IMR-90 (cell line): ENCODE data around the gene PDXK. TPM values are rescaled to one million over a fixed set of nuclear protein-coding genes. Genes with fewer than 3 reads are reported as not detected.

Experiments
- ATAC-seq: fragments of 200-7000 bp; cut with Tn5 transposase; 2 replicates; pipeline ENCODE4 v1.9.1; 2020; ENCODE audit warnings: low read depth, mild to moderate bottlenecking, moderate library complexity
- BruUV-seq: library from RNA; stranded (reverse); fragments of 400-500 nt; replicated peaks from 2 replicates; lab custom pipeline; 2021; lab: Mats Ljungman, UMichigan
- CTCF ChIA-PET: fragments of 300-600 bp; formaldehyde crosslinking; extraction: SDS; loops from one replicate; lab custom pipeline; 2021; ENCODE audit warnings: antibody characterized with exemption; lab: Yijun Ruan, JAX
- POLR2A ChIA-PET: fragments of 300-600 bp; sonication (Branson Sonifier 250); formaldehyde crosslinking; loops from one replicate; lab custom pipeline; 2022; ENCODE audit warnings: antibody characterized with exemption; ENCODE audit not compliant: unreplicated experiment; lab: Charles Lee
- DNase-seq: peaks from one replicate; pipeline ENCODE4 v3.0.0; 2013
- H2AFZ ChIP-seq: replicated peaks from 2 replicates; pipeline ENCODE3; 2013; ENCODE audit warnings: low read length, mild to moderate bottlenecking; ENCODE audit not compliant: poor library complexity
- H2AK5ac ChIP-seq: 2 replicates; pipeline ENCODE4 v1.6.1; 2013; ENCODE audit warnings: low read depth, low read length, inconsistent platforms
- H2AK9ac ChIP-seq: replicated peaks from 2 replicates; pipeline ENCODE3; 2013; ENCODE audit warnings: mild to moderate bottlenecking, low read depth, low read length, moderate library complexity; ENCODE audit not compliant: poor library complexity
- H2BK120ac ChIP-seq: 2 replicates; pipeline ENCODE4 v1.6.1; 2013; ENCODE audit warnings: low read depth, low read length, inconsistent platforms
- H2BK15ac ChIP-seq: 3 replicates; pipeline ENCODE4 v1.6.1; 2013; ENCODE audit warnings: low read depth, low read length, inconsistent platforms
- H2BK20ac ChIP-seq: 2 replicates; pipeline ENCODE4 v1.6.1; 2013; ENCODE audit warnings: low read depth, mild to moderate bottlenecking, inconsistent platforms, low read length, moderate library complexity
- H2BK5ac ChIP-seq: 2 replicates; pipeline ENCODE4 v1.6.1; 2013; ENCODE audit warnings: mild to moderate bottlenecking, low read depth, low read length, inconsistent platforms; ENCODE audit not compliant: poor library complexity, severe bottlenecking
- H3K14ac ChIP-seq: replicated peaks from 2 replicates; pipeline ENCODE4 v1.6.1; 2013; ENCODE audit warnings: low read depth, low read length, inconsistent platforms
- H3K18ac ChIP-seq: 2 replicates; pipeline ENCODE4 v1.6.1; 2013; ENCODE audit warnings: low read depth, low read length, control low read depth
- H3K23ac ChIP-seq: 2 replicates; pipeline ENCODE4 v1.6.1; 2013; ENCODE audit warnings: low read depth, low read length, inconsistent platforms
- H3K27ac ChIP-seq: 2 replicates; pipeline ENCODE4 v1.5.1; 2013; ENCODE audit warnings: mild to moderate bottlenecking, control low read depth, low read length; ENCODE audit not compliant: insufficient read depth
- H3K27me3 ChIP-seq: 2 replicates; pipeline ENCODE4 v1.6.1; 2013; ENCODE audit warnings: low read length; ENCODE audit not compliant: control insufficient read depth, insufficient read depth
- H3K36me3 ChIP-seq: 2 replicates; pipeline ENCODE4 v1.6.1; 2013; ENCODE audit warnings: low read length, mixed read lengths; ENCODE audit not compliant: control insufficient read depth, insufficient read depth
- H3K4ac ChIP-seq: 2 replicates; pipeline ENCODE4 v1.6.1; 2013; ENCODE audit warnings: low read depth, low read length, inconsistent platforms
- H3K4me1 ChIP-seq: 2 replicates; pipeline ENCODE4 v1.6.1; 2013; ENCODE audit warnings: low read length, mixed read lengths; ENCODE audit not compliant: control insufficient read depth, insufficient read depth
- H3K4me2 ChIP-seq: 2 replicates; pipeline ENCODE4 v1.6.1; 2013; ENCODE audit warnings: low read depth, mild to moderate bottlenecking, control low read depth, low read length, moderate library complexity
- H3K4me3 ChIP-seq: 2 replicates; pipeline ENCODE4 v1.5.1; 2013; ENCODE audit warnings: low read depth, mild to moderate bottlenecking, control low read depth, low read length, moderate library complexity; ENCODE audit not compliant: insufficient read depth
- H3K56ac ChIP-seq: 2 replicates; pipeline ENCODE4 v1.6.1; 2013; ENCODE audit warnings: low read length, inconsistent platforms; ENCODE audit not compliant: insufficient read depth; ENCODE audit errors: extremely low read depth
- H3K79me1 ChIP-seq, 2 experiments: 2 replicates each; pipeline ENCODE4 v1.6.1; 2013; ENCODE audit warnings: low read length in 2 of 2, inconsistent platforms in 1 of 2, low read depth in 1 of 2
- H3K9ac ChIP-seq: 2 replicates; pipeline ENCODE4 v1.6.1; 2013; ENCODE audit warnings: low read depth, low read length, control low read depth
- H3K9me1 ChIP-seq: 2 replicates; pipeline ENCODE4 v1.6.1; 2013; ENCODE audit warnings: low read length, inconsistent platforms; ENCODE audit not compliant: insufficient read depth
- H3K9me3 ChIP-seq: 2 replicates; pipeline ENCODE4 v1.6.1; 2013; ENCODE audit warnings: low read length; ENCODE audit not compliant: control insufficient read depth, insufficient read depth
- H4K20me1 ChIP-seq: 2 replicates; pipeline ENCODE4 v1.6.1; 2013; ENCODE audit warnings: low read length, inconsistent platforms; ENCODE audit not compliant: insufficient read depth
- H4K5ac ChIP-seq: 2 replicates; pipeline ENCODE4 v1.6.1; 2013; ENCODE audit warnings: mild to moderate bottlenecking, low read depth, low read length, control low read depth
- H4K8ac ChIP-seq, 2 experiments: 2 replicates each; pipeline ENCODE4 v1.6.1; 2013; ENCODE audit warnings: low read depth in 2 of 2, low read length in 2 of 2, control low read depth in 1 of 2, inconsistent platforms in 1 of 2
- H4K91ac ChIP-seq: 2 replicates; pipeline ENCODE4 v1.6.1; 2013; ENCODE audit warnings: low read depth, low read length, inconsistent platforms; ENCODE audit not compliant: insufficient read depth
- CHD1 ChIP-seq: IDR thresholded peaks from 2 replicates; pipeline ENCODE4 v1.6.1; 2012; ENCODE audit warnings: low read depth, low read length, improper control_type of control experiment
- FOS ChIP-seq: fragments of 150-350 bp; IDR thresholded peaks from 2 replicates; pipeline ENCODE4 v1.6.1; 2016; ENCODE audit warnings: low read depth, low read length
- MAFK ChIP-seq: IDR thresholded peaks from 2 replicates; pipeline ENCODE4 v1.6.1; 2012; ENCODE audit warnings: low read depth, low read length, improper control_type of control experiment
- RAD21 ChIP-seq: IDR thresholded peaks from 2 replicates; pipeline ENCODE4 v1.6.1; 2012; ENCODE audit warnings: low read length, improper control_type of control experiment
- RFX5 ChIP-seq: IDR thresholded peaks from 2 replicates; pipeline ENCODE4 v1.8.0; 2012; ENCODE audit warnings: low read depth, mild to moderate bottlenecking, low read length, moderate library complexity
- WGBS, 2 experiments: methylation state at CpG; one replicate each; pipeline versions ENCODE4 v1.1.5 to v1.1.7; 2013; ENCODE audit warnings: missing lambda C conversion rate in 2 of 2; ENCODE audit not compliant: insufficient read length in 1 of 2; ENCODE audit errors: extremely low coverage in 2 of 2; 5-methylcytosine and 5-hydroxymethylcytosine counted together
- dilution Hi-C: fragments of 300-500 bp; cut with HindIII; formaldehyde crosslinking; loops from one replicate; pipeline ENCODE4 v1.14.3; 2018; ENCODE audit warnings: low sequenced_read_pairs; ENCODE audit not compliant: unreplicated experiment
- in situ Hi-C: fragments of 300-500 bp; cut with MboI; formaldehyde crosslinking; loops from 3 replicates; pipeline ENCODE4 v1.14.3; 2019; ENCODE audit warnings: low sequenced_read_pairs, inconsistent platforms, mixed read lengths
- intact Hi-C: fragments of 100-400 bp; cut with micrococcal nuclease; formaldehyde crosslinking; loops from 2 replicates; pipeline ENCODE4 v1.10.0; 2022
- polyA plus RNA-seq, 3 experiments: library from polyadenylated mRNA; depleted of rRNA; stranded (reverse); fragments of >200 nt; gene quantifications; 2 replicates each; pipeline ENCODE4 v1.2.3, GENCODE V29; 2012; ENCODE audit warnings: low replicate concordance in 1 of 3
- total RNA-seq: library from RNA; depleted of rRNA; stranded (reverse); fragments of >200 nt; gene quantifications from 2 replicates; pipeline ENCODE4 v1.2.3, GENCODE V29; 2012
- TF ChIP-seq, protein P1 (sequence below): conservative IDR thresholded peaks from 2 replicates; pipeline ENCODE4 v1.5.1; 2012; ENCODE audit warnings: mild to moderate bottlenecking, low read depth, low read length, improper control_type of control experiment

Gene PDXK
- total and polyA plus RNA-seq, 2 of the 4 experiments (the other 2 are of a cell fraction), result 155 to 312 TPM

DNA sequence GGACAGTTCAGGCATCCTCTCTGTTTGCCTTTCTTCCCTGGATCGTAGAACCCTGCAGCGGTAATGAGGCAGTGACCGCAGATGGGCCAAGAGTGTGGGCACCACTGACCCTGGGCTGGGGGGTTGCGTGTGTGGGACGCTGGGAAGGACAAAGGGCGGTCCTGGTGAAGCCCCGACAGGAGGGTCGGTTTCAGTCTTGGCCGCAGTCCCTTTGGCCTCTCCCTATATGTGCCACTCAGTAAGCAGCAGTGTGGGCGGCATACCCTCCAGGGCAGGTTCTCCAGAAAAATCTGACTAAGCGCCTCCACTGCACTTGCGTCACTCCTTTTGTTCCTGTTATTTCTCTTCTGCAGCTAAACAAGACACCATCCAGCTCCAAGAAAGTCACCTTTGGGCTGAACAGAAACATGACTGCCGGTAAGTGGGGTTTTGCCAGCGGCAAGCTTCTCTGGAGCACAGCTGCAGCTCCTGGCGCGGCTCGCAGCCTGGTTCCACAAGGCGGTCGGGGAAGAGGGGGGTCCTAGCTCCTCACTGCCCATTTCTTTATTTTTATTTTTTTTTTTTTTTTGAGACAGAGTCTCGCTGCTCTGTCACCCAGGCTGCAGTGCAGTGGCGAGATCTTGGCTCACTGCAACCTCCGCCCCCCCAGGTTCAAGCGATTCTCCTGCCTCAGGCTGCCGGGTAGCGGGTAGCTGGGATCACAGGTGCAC is 27.7 kb upstream of the PDXK start:
- Histone ChIP-seq H3K18ac (no peak overlapping the region), H2AFZ (no peak overlapping the region), H2AK9ac (no peak overlapping the region), H2BK120ac (no peak overlapping the region), H3K36me3 (peaks cover 71% of the 10 kb centered on the region), H2BK20ac (no peak overlapping the region), H3K4me2 (no peak overlapping the region), H3K14ac (no peak overlapping the region), H3K9ac (no peak overlapping the region), H3K4me3 (no peak overlapping the region), H2AK5ac (no peak overlapping the region), H3K23ac (no peak overlapping the region), H4K20me1 (no peaks in the 10 kb centered on the region), H4K8ac (no peak overlapping the region), H3K56ac (no peak overlapping the region), H3K4me1 (no peaks in the 10 kb centered on the region), H3K9me3 (no peaks in the 10 kb centered on the region), H3K4ac (no peak overlapping the region), H3K27me3 (no peaks in the 10 kb centered on the region), H3K9me1 (no peaks in the 10 kb centered on the region; the same call in 1 of the 2 replicates), H3K27ac (no peak overlapping the region), H4K91ac (no peak overlapping the region), H3K79me1 (0 out of 4 replicates have a peak, but pooled peaks cover 0 to 3% of the 10 kb centered on the region in 2 experiments), H2BK5ac (no peak overlapping the region), H4K5ac (no peak overlapping the region), H2BK15ac (no peak overlapping the region)
- no TSS peak for BruUV-seq
- ATAC-seq, result no peak
- TF ChIP-seq, protein P1, sequence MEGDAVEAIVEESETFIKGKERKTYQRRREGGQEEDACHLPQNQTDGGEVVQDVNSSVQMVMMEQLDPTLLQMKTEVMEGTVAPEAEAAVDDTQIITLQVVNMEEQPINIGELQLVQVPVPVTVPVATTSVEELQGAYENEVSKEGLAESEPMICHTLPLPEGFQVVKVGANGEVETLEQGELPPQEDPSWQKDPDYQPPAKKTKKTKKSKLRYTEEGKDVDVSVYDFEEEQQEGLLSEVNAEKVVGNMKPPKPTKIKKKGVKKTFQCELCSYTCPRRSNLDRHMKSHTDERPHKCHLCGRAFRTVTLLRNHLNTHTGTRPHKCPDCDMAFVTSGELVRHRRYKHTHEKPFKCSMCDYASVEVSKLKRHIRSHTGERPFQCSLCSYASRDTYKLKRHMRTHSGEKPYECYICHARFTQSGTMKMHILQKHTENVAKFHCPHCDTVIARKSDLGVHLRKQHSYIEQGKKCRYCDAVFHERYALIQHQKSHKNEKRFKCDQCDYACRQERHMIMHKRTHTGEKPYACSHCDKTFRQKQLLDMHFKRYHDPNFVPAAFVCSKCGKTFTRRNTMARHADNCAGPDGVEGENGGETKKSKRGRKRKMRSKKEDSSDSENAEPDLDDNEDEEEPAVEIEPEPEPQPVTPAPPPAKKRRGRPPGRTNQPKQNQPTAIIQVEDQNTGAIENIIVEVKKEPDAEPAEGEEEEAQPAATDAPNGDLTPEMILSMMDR, result no peak
- no peak for TF ChIP-seq MAFK
- TF ChIP-seq RFX5, result no peak
- TF ChIP-seq CHD1, result no peak
- no peak for TF ChIP-seq FOS
- TF ChIP-seq RAD21, result no peak
- no peak for DNase-seq
- 91% methylated on average over 6 of the region's 25 CpGs; no CpG with 5 or more reads in 1 of the 2 experiments for WGBS, 2 experiments
- dilution Hi-C loops (no loop called here), intact Hi-C loops (no loop called here), in situ Hi-C loops (no loop called here)
- POLR2A ChIA-PET, result interaction anchor here (0.6 kb wide), 1 partner anchor 418 kb away, joined by 3 read pairs; no protein-coding TSS in a partner anchor
- CTCF ChIA-PET, result no interaction called here
